ENCODE results near the gene RHOBTB3.

DNA sequence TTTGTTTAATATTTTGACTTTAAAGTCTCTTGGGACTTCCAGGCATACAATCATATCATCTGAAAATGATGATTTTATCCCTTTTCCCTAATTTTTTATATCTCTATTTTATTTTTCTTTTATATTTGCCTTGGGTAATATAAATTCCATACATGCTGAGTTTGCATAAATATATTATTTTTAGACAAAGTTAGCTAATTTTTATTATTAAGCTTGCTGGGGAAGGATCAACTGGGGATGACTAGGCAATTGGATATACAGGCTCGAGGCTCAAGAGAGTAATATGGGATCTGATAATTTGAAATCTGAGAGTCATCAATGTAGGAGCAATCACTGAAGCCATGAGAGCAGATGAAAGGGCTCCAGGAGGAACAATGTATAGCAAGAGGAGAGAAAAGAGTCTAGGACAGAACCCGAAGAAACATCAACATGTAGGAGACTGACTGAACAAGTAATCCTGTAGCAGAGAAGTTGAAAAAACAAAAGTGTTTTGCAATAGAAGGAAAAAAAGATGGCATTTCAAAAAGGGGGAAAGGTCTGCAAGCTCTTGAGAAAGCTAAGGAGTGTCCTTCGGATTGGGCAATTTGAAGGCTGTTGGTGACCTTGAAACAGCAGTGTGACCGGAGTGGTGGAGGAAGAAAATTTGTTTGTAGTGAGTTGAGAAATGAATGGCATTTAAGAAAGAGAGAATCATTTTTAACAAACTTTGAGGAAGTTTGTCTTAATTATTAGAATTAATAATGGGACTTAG lies 17.0 kb upstream of the RHOBTB3 start:
- no peak for TF ChIP-seq POLR2A (IDR thresholded peaks at IDR 0.05)
- no peak for TF ChIP-seq CTCF (IDR thresholded peaks at IDR 0.05)
